Measurements from ENCODE around the gene RPP25. TPM values are rescaled to one million over a fixed set of nuclear protein-coding genes. Genes with fewer than 3 reads are reported as not detected.

RPP25 gene
- total RNA-seq, 1 donor from 2014 or later = 17.7 TPM

- H3K36me3 Mint-ChIP-seq (ENCODE audit: low read depth) = no peaks in the 10 kb centered on the region
- no peaks in the 10 kb centered on the region for H3K4me1 Mint-ChIP-seq (ENCODE audit: low read depth)
- H3K4me3 Mint-ChIP-seq (ENCODE audit: unreplicated experiment) = no peak overlapping the region
- TF ChIP-seq, protein P1, sequence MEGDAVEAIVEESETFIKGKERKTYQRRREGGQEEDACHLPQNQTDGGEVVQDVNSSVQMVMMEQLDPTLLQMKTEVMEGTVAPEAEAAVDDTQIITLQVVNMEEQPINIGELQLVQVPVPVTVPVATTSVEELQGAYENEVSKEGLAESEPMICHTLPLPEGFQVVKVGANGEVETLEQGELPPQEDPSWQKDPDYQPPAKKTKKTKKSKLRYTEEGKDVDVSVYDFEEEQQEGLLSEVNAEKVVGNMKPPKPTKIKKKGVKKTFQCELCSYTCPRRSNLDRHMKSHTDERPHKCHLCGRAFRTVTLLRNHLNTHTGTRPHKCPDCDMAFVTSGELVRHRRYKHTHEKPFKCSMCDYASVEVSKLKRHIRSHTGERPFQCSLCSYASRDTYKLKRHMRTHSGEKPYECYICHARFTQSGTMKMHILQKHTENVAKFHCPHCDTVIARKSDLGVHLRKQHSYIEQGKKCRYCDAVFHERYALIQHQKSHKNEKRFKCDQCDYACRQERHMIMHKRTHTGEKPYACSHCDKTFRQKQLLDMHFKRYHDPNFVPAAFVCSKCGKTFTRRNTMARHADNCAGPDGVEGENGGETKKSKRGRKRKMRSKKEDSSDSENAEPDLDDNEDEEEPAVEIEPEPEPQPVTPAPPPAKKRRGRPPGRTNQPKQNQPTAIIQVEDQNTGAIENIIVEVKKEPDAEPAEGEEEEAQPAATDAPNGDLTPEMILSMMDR (IDR thresholded peaks at IDR 0.05) = no peak
- H3K27me3 Mint-ChIP-seq (ENCODE audit: low read depth) = peaks cover 35% of the 10 kb centered on the region
- DNase-seq (ENCODE audit: low spot score) = no peak
- no peaks in the 10 kb centered on the region for H3K9me3 Mint-ChIP-seq (ENCODE audit: low read depth)
- H3K27ac Mint-ChIP-seq (ENCODE audit: unreplicated experiment) = no peak overlapping the region
Measured at GRCh38 chr15:74989527-74989926, 33.0 kb upstream of the RPP25 start.

GRCh38 chr15:74988007-74988800 is 31.6 kb upstream of the RPP25 start:
- Mint-ChIP-seq H3K9me3 (ENCODE audit: low read depth) (no peaks in the 10 kb centered on the region), H3K4me3 (ENCODE audit: unreplicated experiment) (no peak overlapping the region), H3K4me1 (ENCODE audit: low read depth) (no peaks in the 10 kb centered on the region), H3K27me3 (ENCODE audit: low read depth) (peaks cover 41% of the 10 kb centered on the region), H3K27ac (ENCODE audit: unreplicated experiment) (no peak overlapping the region), H3K36me3 (ENCODE audit: low read depth) (peaks cover 4% of the 10 kb centered on the region)
- TF ChIP-seq, protein P1 (IDR thresholded peaks at IDR 0.05) = peak; percentile 66
- DNase-seq (ENCODE audit: low spot score) = peak; percentile 59

DNA sequence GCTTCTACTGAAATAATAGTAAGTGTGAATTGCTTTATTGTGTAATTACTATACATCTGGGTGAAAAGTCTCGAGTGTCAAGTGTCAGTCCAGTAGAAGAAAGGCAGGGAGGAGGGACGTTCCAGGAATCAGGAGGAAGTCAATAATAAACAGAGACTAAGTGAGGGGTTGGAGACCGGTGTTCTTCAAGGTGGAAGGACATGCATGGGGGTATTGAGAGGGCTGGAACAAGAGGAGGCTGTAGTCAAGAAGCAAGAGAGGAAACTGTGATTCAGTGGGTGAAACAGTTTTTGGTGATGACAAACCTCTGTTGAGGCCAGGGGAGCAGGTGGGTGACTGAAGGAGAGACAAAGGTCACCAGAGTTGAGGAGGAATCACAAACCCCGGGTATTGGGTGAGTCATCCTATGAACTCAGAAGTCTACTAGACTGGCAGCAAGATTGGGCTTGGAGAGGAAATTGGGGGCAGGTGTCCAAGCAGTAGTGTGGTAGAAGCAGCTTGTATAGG is 27.2 kb upstream of the RPP25 start:
- TF ChIP-seq, protein P1 (IDR thresholded peaks at IDR 0.05) = no peak
- H3K4me1 Mint-ChIP-seq (ENCODE audit: low read depth) = no peaks in the 10 kb centered on the region
- H3K36me3 Mint-ChIP-seq (ENCODE audit: low read depth) = peaks cover 4% of the 10 kb centered on the region
- H3K27ac Mint-ChIP-seq (ENCODE audit: unreplicated experiment) = no peak overlapping the region
- no peak overlapping the region for H3K4me3 Mint-ChIP-seq (ENCODE audit: unreplicated experiment)
- H3K9me3 Mint-ChIP-seq (ENCODE audit: low read depth) = no peaks in the 10 kb centered on the region
- H3K27me3 Mint-ChIP-seq (ENCODE audit: low read depth) = peaks cover 31% of the 10 kb centered on the region
- no peak for DNase-seq (ENCODE audit: low spot score)

- peaks cover 27% of the 10 kb centered on the region for H3K27me3 Mint-ChIP-seq (ENCODE audit: low read depth)
- H3K4me1 Mint-ChIP-seq (ENCODE audit: low read depth) = no peaks in the 10 kb centered on the region
- DNase-seq (ENCODE audit: low spot score) = no peak
- no peak overlapping the region for H3K4me3 Mint-ChIP-seq (ENCODE audit: unreplicated experiment)
- peaks cover 4% of the 10 kb centered on the region for H3K36me3 Mint-ChIP-seq (ENCODE audit: low read depth)
- no peak overlapping the region for H3K27ac Mint-ChIP-seq (ENCODE audit: unreplicated experiment)
- TF ChIP-seq, protein P1 (IDR thresholded peaks at IDR 0.05) = no peak
- H3K9me3 Mint-ChIP-seq (ENCODE audit: low read depth) = no peaks in the 10 kb centered on the region
Measured at GRCh38 chr15:74982183-74982582, 25.6 kb upstream of the RPP25 start.

DNA sequence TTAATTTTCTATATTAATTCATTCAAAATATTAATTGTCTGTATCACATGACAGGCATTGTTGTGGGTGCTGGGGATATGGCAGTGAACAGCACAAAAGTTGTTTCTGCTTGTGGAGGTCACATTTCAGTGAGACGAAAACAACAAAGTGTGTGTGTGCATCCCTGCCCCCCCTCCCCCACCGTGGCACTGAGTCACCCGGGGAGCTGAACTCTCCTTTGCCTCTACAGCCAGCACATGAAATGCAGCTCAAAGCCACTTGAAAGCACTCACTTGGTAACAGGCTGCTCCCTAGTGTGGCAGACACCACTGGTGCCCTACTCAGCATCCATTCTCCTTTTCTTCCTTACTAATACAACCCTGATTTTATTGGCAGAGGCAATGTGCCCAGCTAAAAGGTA is 21.9 kb upstream of the RPP25 start:
- TF ChIP-seq, protein P1 (IDR thresholded peaks at IDR 0.05) = no peak
- Mint-ChIP-seq H3K4me3 (ENCODE audit: unreplicated experiment) (no peak overlapping the region), H3K36me3 (ENCODE audit: low read depth) (no peaks in the 10 kb centered on the region), H3K27ac (ENCODE audit: unreplicated experiment) (no peak overlapping the region), H3K9me3 (ENCODE audit: low read depth) (no peaks in the 10 kb centered on the region), H3K4me1 (ENCODE audit: low read depth) (no peaks in the 10 kb centered on the region), H3K27me3 (ENCODE audit: low read depth) (peaks cover 6% of the 10 kb centered on the region)
- no peak for DNase-seq (ENCODE audit: low spot score)
